K562 (cell line): Measurements from ENCODE around the gene ZBTB22. TPM values are rescaled to one million over a fixed set of nuclear protein-coding genes. Genes with fewer than 3 reads are reported as not detected.

Source experiments
- ATAC-seq: fragments of 200-7000 bp; cut with Tn5 transposase; 3 replicates; pipeline ENCODE4 v1.9.1; 2020; ENCODE audit warnings: moderate library complexity
- BruUV-seq: library from RNA; stranded (reverse); fragments of 400-500 nt; replicated peaks from 2 replicates; lab custom pipeline; 2021; lab: Mats Ljungman, UMichigan
- CTCF ChIA-PET: fragments of 300-600 bp; formaldehyde crosslinking; extraction: SDS; loops from one replicate; lab custom pipeline; 2021; ENCODE audit warnings: low intra/inter-chr PET ratio; lab: Yijun Ruan, JAX
- POLR2A ChIA-PET: fragments of 300-600, 350-650 bp; sonication (Branson Sonifier 250); formaldehyde crosslinking; extraction: SDS; loops from one replicate; lab custom pipeline; 2021; ENCODE audit warnings: antibody characterized with exemption, inconsistent platforms; lab: Yijun Ruan, JAX
- DNase-seq, 4 experiments: peaks; one replicate each; pipeline versions ENCODE4 v3.0.0 to v3.0.0-alpha.2; 2011 to 2018; ENCODE audit warnings: low spot score in 3 of 4, mixed read lengths in 3 of 4; ENCODE audit errors: extremely low read depth in 1 of 4
- FAIRE-seq: peaks from 2 replicates; lab custom pipeline; 2011; peaks lifted over from hg19 to GRCh38; lab: Jason Lieb, UNC
- H2AFZ ChIP-seq: 2 replicates; pipeline ENCODE4 v1.6.0; 2011; ENCODE audit warnings: low read depth, low read length, control low read depth, inconsistent platforms
- H3K27ac ChIP-seq: fragments of 200-600 bp; 3 replicates; pipeline ENCODE4 v1.8.0; 2011; ENCODE audit warnings: low read depth, mild to moderate bottlenecking, control low read depth, inconsistent platforms, low read length, moderate library complexity, mixed read lengths; ENCODE audit errors: extremely low read depth
- H3K27me3 ChIP-seq, 2 experiments: fragments of 300-600 bp in 1 of 2; 2 replicates in 1 of 2; 3 replicates in 1 of 2; pipeline versions ENCODE4 v1.6.0 to v1.8.0; 2011; ENCODE audit warnings: inconsistent platforms in 2 of 2, low read length in 2 of 2, mild to moderate bottlenecking in 1 of 2, mixed read lengths in 1 of 2, moderate library complexity in 1 of 2; ENCODE audit not compliant: control insufficient read depth in 2 of 2, insufficient read depth in 2 of 2
- H3K36me3 ChIP-seq: fragments of 300-600 bp; 3 replicates; pipeline ENCODE4 v1.8.0; 2011; ENCODE audit warnings: mild to moderate bottlenecking, low read length, inconsistent platforms; ENCODE audit not compliant: control insufficient read depth, insufficient read depth
- H3K4me1 ChIP-seq, 2 experiments: fragments of 200-600 bp in 1 of 2; replicated peaks in 1 of 2; 2 replicates in 1 of 2; 3 replicates in 1 of 2; pipeline versions ENCODE4 v1.5.1 to v1.8.0; 2011; ENCODE audit warnings: inconsistent platforms in 2 of 2, low read length in 2 of 2, mild to moderate bottlenecking in 1 of 2, mixed read lengths in 1 of 2, moderate library complexity in 1 of 2; ENCODE audit not compliant: control insufficient read depth in 2 of 2, insufficient read depth in 2 of 2
- H3K4me2 ChIP-seq: 2 replicates; pipeline ENCODE4 v1.6.1; 2011; ENCODE audit warnings: low read length, control low read depth, inconsistent platforms, mixed read lengths; ENCODE audit not compliant: insufficient read depth
- H3K4me3 ChIP-seq: fragments of 200-600 bp; sonication (generic), shearing (Covaris generic); 2 replicates; pipeline ENCODE4 v1.5.1; 2016; ENCODE audit warnings: control low read depth, inconsistent platforms
- H3K79me2 ChIP-seq: fragments of 200-600 bp; 3 replicates; pipeline ENCODE4 v1.8.0; 2011; ENCODE audit warnings: low read length, inconsistent platforms; ENCODE audit not compliant: control insufficient read depth, insufficient read depth
- H3K9ac ChIP-seq, 2 experiments: 2 replicates each; pipeline versions ENCODE4 v1.6.0 to v1.6.1; 2011; ENCODE audit warnings: low read depth in 2 of 2, low read length in 2 of 2, control low read depth in 1 of 2, inconsistent platforms in 1 of 2, mild to moderate bottlenecking in 1 of 2, mixed read lengths in 1 of 2; ENCODE audit not compliant: insufficient read depth in 1 of 2
- H3K9me1 ChIP-seq: one replicate; pipeline ENCODE4 v1.6.0; 2011; ENCODE audit warnings: inconsistent platforms, mild to moderate bottlenecking, low read length, moderate library complexity; ENCODE audit not compliant: control insufficient read depth, insufficient read depth
- H3K9me3 ChIP-seq: replicated peaks from 2 replicates; pipeline ENCODE4 v1.5.1; 2011; ENCODE audit warnings: low read depth, low read length, inconsistent platforms; ENCODE audit not compliant: control insufficient read depth, insufficient read depth
- H4K20me1 ChIP-seq: replicated peaks from 2 replicates; pipeline ENCODE4 v1.6.1; 2011; ENCODE audit warnings: low read length, inconsistent platforms, mixed read lengths; ENCODE audit not compliant: control insufficient read depth, insufficient read depth
- ETV6 ChIP-seq, 3 experiments: fragments of 150-350 bp in 1 of 3; sonication (generic) in 1 of 3; formaldehyde crosslinking in 1 of 3; IDR thresholded peaks; 2 replicates each; pipeline versions ENCODE4 v1.6.1 to v1.8.0; 2014 to 2022; ENCODE audit warnings: borderline replicate concordance in 2 of 3, low read depth in 2 of 3, antibody characterized with exemption in 1 of 3, low read length in 1 of 3, mild to moderate bottlenecking in 1 of 3, missing genetic modification reagents in 1 of 3
- FOXK1 ChIP-seq: sonication (generic); formaldehyde crosslinking; IDR thresholded peaks from 2 replicates; pipeline ENCODE4 v1.8.0; 2022; ENCODE audit warnings: missing genetic modification reagents, mild to moderate bottlenecking, borderline replicate concordance
- HNRNPUL1 ChIP-seq: fragments of 200-400 bp; formaldehyde crosslinking; IDR thresholded peaks from 2 replicates; pipeline ENCODE4 v1.6.1; 2017; ENCODE audit warnings: low read length
- JUN ChIP-seq, 2 experiments: sonication (generic) in 1 of 2; formaldehyde crosslinking in 1 of 2; IDR thresholded peaks; 2 replicates each; pipeline versions ENCODE4 v1.6.1 to v1.8.0; 2012 to 2022; ENCODE audit warnings: borderline replicate concordance in 2 of 2, mild to moderate bottlenecking in 2 of 2, improper control_type of control experiment in 1 of 2, low read depth in 1 of 2, low read length in 1 of 2, missing genetic modification reagents in 1 of 2
- MCM3 ChIP-seq: fragments of 450-650 bp; IDR thresholded peaks from 2 replicates; pipeline ENCODE4 v1.6.1; 2016
- MYNN ChIP-seq, 2 experiments: sonication (generic); formaldehyde crosslinking in 1 of 2; IDR thresholded peaks; 2 replicates each; pipeline versions ENCODE4 v1.5.0 to v1.6.1; 2016 to 2020; ENCODE audit warnings: antibody characterized with exemption in 1 of 2, missing genetic modification reagents in 1 of 2
- NR2C2 ChIP-seq, 2 experiments: fragments of 200-800 bp in 1 of 2; sonication (Bioruptor generic) in 1 of 2; sonication (generic) in 1 of 2; formaldehyde crosslinking in 1 of 2; IDR thresholded peaks; 2 replicates each; pipeline versions ENCODE4 v1.6.1 to v1.8.0; 2016 to 2022; ENCODE audit warnings: mild to moderate bottlenecking in 1 of 2, missing compliant biosample characterization in 1 of 2, missing genetic modification characterization in 1 of 2, missing genetic modification reagents in 1 of 2
- POLR2G ChIP-seq: fragments of 200-400 bp; formaldehyde crosslinking; IDR thresholded peaks from 2 replicates; pipeline ENCODE4 v1.6.1; 2017; ENCODE audit warnings: low read depth, mild to moderate bottlenecking, antibody characterized with exemption, low read length, moderate library complexity
- RBM14 ChIP-seq: fragments of 200-400 bp; formaldehyde crosslinking; IDR thresholded peaks from 2 replicates; pipeline ENCODE4 v1.6.1; 2018; ENCODE audit warnings: low read depth, mild to moderate bottlenecking, low read length, moderate library complexity, borderline replicate concordance; ENCODE audit not compliant: insufficient read depth
- SMC3 ChIP-seq: conservative IDR thresholded peaks from 2 replicates; pipeline ENCODE4 v1.6.1; 2011; ENCODE audit warnings: low read depth, low read length, improper control_type of control experiment; ENCODE audit not compliant: insufficient read depth
- TAF15 ChIP-seq: fragments of 200-400 bp; formaldehyde crosslinking; IDR thresholded peaks from 2 replicates; pipeline ENCODE4 v1.6.1; 2017; ENCODE audit warnings: mild to moderate bottlenecking, low read depth, low read length, moderate library complexity
- WHSC1 ChIP-seq: IDR thresholded peaks from one replicate; pipeline ENCODE4 v1.6.1; 2012; ENCODE audit warnings: low read length, control low read depth, inconsistent platforms
- ZBTB7A ChIP-seq: IDR thresholded peaks from 2 replicates; pipeline ENCODE4 v1.6.1; 2011; ENCODE audit warnings: low read depth, mild to moderate bottlenecking, low read length, moderate library complexity, borderline replicate concordance; ENCODE audit not compliant: control insufficient read depth
- ZFP30 ChIP-seq: fragments of 250-450 bp; sonication (Bioruptor Pico); IDR thresholded peaks from 2 replicates; pipeline ENCODE4 v1.8.0; 2022; ENCODE audit warnings: moderate library complexity, mild to moderate bottlenecking, inconsistent platforms, borderline replicate concordance
- whole genome bisulfite sequencing: fragments of 100-300 bp; shearing (Covaris generic); methylation state at CpG from one replicate; pipeline ENCODE4 v1.1.6; 2016; ENCODE audit warnings: low coverage, mixed read lengths; ENCODE audit not compliant: insufficient coverage; ENCODE audit errors: missing lambda C conversion rate; 5-methylcytosine and 5-hydroxymethylcytosine counted together
- in situ Hi-C: fragments of 300-500 bp; cut with MboI; formaldehyde crosslinking; loops from 4 replicates; pipeline ENCODE4 v1.15.0; 2018; ENCODE audit warnings: inconsistent platforms, mixed read lengths
- intact Hi-C: fragments of 100-400 bp; cut with micrococcal nuclease; formaldehyde crosslinking; loops from 2 replicates; pipeline ENCODE4 v1.14.2; 2022
- polyA plus RNA-seq, 8 experiments: library from polyadenylated mRNA; depleted of rRNA in 4 of 8; stranded (reverse) in 5 of 8; unstranded in 3 of 8; fragments of >200 nt; fragmentation: Nextera tagmentation in 2 of 8; fragmentation: Illumina TruSeq in 1 of 8; extraction: Ambion mirVana in 2 of 8; extraction: Trizol in 1 of 8; gene quantifications; 2 replicates each; pipeline versions ENCODE4 v1.2.1 to v1.2.3, GENCODE V29; 2011 to 2014; ENCODE audit warnings: inconsistent platforms in 1 of 8, missing spikeins in 1 of 8
- total RNA-seq, 7 experiments: library from RNA; depleted of rRNA in 6 of 7; stranded (reverse); fragments of >200 nt in 6 of 7; fragmentation: Illumina TruSeq in 2 of 7; extraction: Trizol in 2 of 7; gene quantifications; 2 replicates each; pipeline versions ENCODE4 v1.2.1 to v1.2.3, GENCODE V29; 2011 to 2021; ENCODE audit warnings: low replicate concordance in 1 of 7
- TF ChIP-seq, protein P1 (sequence below): sonication (generic); formaldehyde crosslinking; IDR thresholded peaks from 2 replicates; pipeline ENCODE4 v1.8.1; 2023; ENCODE audit warnings: mild to moderate bottlenecking, missing genetic modification reagents

ZBTB22 gene
- total and polyA plus RNA-seq, 9 of the 15 experiments (the other 6 are each of a cell fraction or from before 2014, with no cell fraction given): 0.21 to 11.9 (median 7.1) TPM

DNA sequence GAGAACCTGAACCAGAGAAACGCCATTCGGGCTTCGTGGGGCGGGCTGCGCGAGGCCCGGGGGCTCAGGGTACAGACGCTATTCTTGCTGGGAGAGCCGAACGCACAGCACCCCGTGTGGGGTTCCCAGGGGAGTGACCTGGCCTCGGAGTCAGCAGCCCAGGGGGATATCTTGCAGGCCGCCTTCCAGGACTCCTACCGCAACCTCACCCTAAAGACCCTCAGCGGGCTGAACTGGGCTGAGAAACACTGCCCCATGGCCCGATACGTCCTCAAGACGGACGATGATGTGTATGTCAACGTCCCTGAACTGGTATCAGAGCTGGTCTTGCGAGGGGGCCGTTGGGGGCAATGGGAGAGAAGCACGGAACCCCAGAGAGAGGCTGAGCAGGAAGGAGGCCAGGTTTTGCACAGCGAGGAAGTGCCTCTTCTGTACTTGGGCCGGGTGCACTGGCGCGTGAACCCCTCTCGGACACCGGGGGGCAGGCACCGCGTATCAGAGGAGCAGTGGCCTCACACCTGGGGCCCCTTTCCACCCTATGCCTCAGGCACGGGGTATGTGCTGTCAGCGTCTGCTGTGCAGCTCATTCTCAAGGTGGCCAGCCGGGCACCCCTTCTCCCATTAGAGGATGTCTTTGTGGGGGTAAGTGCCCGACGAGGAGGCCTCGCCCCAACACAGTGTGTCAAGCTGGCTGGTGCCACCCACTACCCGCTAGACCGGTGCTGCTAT is 39.7 kb downstream of the ZBTB22 start:
- H3K9me3 ChIP-seq: no peaks in the 10 kb centered on the region
- DNase-seq: peak; percentile 48 to 53 (median 50)
- peaks cover 91% of the 10 kb centered on the region for H3K36me3 ChIP-seq
- ChIA-PET CTCF (interaction anchor here (0.7 to 6.6 kb wide), 3 partner anchors 67 to 148 kb away, joined by 3 to 64 read pairs (median 4); no protein-coding TSS in a partner anchor), POLR2A (interaction anchor here (0.5 to 8.1 kb wide), 25 partner anchors 9 to 599 kb away, joined by 3 to 90 read pairs (median 4); partner anchors contain the start of genes KIFC1, PFDN6, RGL2 and WDR46)
- peak overlapping the region; percentile 82 for H2AFZ ChIP-seq
- H3K9ac ChIP-seq: peak overlapping the region; percentile 90 to 100; a peak in 3 of 4 replicates
- peaks cover 37% of the 10 kb centered on the region for H3K79me2 ChIP-seq
- WGBS: 72% methylated on average over 37 of the region's 39 CpGs
- no peak for FAIRE-seq
- intact Hi-C loops: loop anchor here (2.0 to 10.0 kb wide), 3 partner anchors 133 to 297 kb away; partner anchors contain the start of genes CUTA and PHF1
- peak overlapping the region; percentile 98; the same call in 2 of the 3 replicates for H3K27ac ChIP-seq
- H3K27me3 ChIP-seq: no peaks in the 10 kb centered on the region
- in situ Hi-C loops: loop anchor here (10.0 kb wide), 1 partner anchor 127 kb away; no protein-coding TSS in a partner anchor
- no peaks in the 10 kb centered on the region for H3K9me1 ChIP-seq
- no TSS peak for BruUV-seq
- peak overlapping the region; percentile 93 for H3K4me3 ChIP-seq
- H4K20me1 ChIP-seq: peaks cover 40% of the 10 kb centered on the region
- ATAC-seq: no peak
- peaks cover 39 to 40% of the 10 kb centered on the region in 2 experiments for H3K4me1 ChIP-seq
- H3K4me2 ChIP-seq: peak overlapping the region; percentile 99
- TF ChIP-seq NR2C2 (CRISPR knock-in tag; IDR thresholded peaks at IDR 0.05) (0 out of 2 replicates have a peak, but pooled peaks have one; percentile 35), NR2C2 (tag; IDR thresholded peaks at IDR 0.05) (0 out of 2 replicates have a peak, but pooled peaks have one; percentile 7), SMC3 (0 out of 2 replicates have a peak, but pooled peaks have one; percentile 11), ZFP30 (no peak), HNRNPUL1 (0 out of 2 replicates have a peak, but pooled peaks have one; percentile 25), ZBTB7A (peak; percentile 11; the same call in 1 of the 2 replicates), TAF15 (0 out of 2 replicates have a peak, but pooled peaks have one; percentile 30), POLR2G (peak; percentile 42; the same call in 1 of the 2 replicates), MYNN (IDR thresholded peaks at IDR 0.05) (0 out of 2 replicates have a peak, but pooled peaks have one; percentile 17), MYNN (CRISPR knock-in tag; IDR thresholded peaks at IDR 0.05) (no peak), JUN (IDR thresholded peaks at IDR 0.05; ENCODE audit: borderline replicate concordance, low read depth, low read length) (no peak), JUN (CRISPR knock-in tag; IDR thresholded peaks at IDR 0.05; ENCODE audit: borderline replicate concordance) (0 out of 2 replicates have a peak, but pooled peaks have one; percentile 34), MCM3 (no peak), WHSC1 (no peak), ETV6 (IDR thresholded peaks at IDR 0.05; ENCODE audit: borderline replicate concordance in 1 of 2, low read depth in 2 of 2, low read length in 1 of 2) (0 out of 4 replicates have a peak, but pooled peaks of 1 of the 2 experiments have one; percentile 7), ETV6 (CRISPR knock-in tag; IDR thresholded peaks at IDR 0.05; ENCODE audit: borderline replicate concordance) (no peak), RBM14 (0 out of 2 replicates have a peak, but pooled peaks have one; percentile 1), FOXK1 (CRISPR knock-in tag) (0 out of 2 replicates have a peak, but pooled peaks have one; percentile 5)
- TF ChIP-seq, protein P1, sequence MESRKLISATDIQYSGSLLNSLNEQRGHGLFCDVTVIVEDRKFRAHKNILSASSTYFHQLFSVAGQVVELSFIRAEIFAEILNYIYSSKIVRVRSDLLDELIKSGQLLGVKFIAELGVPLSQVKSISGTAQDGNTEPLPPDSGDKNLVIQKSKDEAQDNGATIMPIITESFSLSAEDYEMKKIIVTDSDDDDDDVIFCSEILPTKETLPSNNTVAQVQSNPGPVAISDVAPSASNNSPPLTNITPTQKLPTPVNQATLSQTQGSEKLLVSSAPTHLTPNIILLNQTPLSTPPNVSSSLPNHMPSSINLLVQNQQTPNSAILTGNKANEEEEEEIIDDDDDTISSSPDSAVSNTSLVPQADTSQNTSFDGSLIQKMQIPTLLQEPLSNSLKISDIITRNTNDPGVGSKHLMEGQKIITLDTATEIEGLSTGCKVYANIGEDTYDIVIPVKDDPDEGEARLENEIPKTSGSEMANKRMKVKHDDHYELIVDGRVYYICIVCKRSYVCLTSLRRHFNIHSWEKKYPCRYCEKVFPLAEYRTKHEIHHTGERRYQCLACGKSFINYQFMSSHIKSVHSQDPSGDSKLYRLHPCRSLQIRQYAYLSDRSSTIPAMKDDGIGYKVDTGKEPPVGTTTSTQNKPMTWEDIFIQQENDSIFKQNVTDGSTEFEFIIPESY (CRISPR knock-in tag): peak; percentile 81
